Left colon (tissue), 2 donors: ENCODE measurements around the gene COG3. TPM values are rescaled to one million over a fixed set of nuclear protein-coding genes. Genes with fewer than 3 reads are reported as not detected.

Experiments used
- ATAC-seq: fragments of 200-7000 bp; cut with Tn5 transposase; one replicate; pipeline ENCODE4 v1.9.1; 2020; ENCODE audit warnings: mild to moderate bottlenecking, moderate library complexity
- DNase-seq, 2 donors: peaks; one replicate each; pipeline ENCODE4 v3.0.0-alpha.2; 2020
- intact Hi-C, 2 donors: fragments of 100-400 bp; cut with DNase I in 1 of 2; cut with micrococcal nuclease in 1 of 2; formaldehyde crosslinking; loops; one replicate each; pipeline versions ENCODE4 v1.11.2 to v1.14.0; 2022; cut with DNase I, micrococcal nuclease
- total RNA-seq, 2 donors: library from RNA; stranded (reverse); fragmentation: NEBNext Ultra II Directional; extraction: Animal tissue kit (Norgen Biotek cat#: 25700); gene quantifications; one replicate each; pipeline ENCODE4 v1.2.1, GENCODE V29; 2021
- donor health status: DM: no; HTN: no; CAD: no.
- donor health status: DM: yes; HTN: yes; CAD: no.

Gene COG3
- total RNA-seq, 2 donors from 2014 or later: 47.7 to 53.7 TPM

DNA sequence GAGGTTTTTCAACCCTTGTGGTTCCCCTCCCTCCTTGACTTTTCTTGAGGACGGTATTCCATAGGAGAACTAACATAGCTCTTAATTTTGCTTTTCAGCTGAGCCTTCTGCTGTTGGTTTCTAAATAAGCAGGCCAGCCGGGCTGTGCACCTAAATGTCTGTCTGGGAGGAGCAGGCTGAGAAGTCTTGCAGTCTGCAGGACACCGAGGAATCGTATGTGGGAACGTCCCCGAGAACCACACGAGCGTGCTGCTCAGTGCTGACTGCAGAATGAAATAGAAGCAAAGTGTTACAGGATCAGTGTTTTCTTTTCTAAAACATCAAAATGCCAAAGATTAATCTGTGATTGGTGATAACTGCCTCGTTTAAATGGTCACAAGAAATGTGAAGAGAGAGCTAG is 69.9 kb downstream of the COG3 start:
- intact Hi-C loops: no loop called here
- DNase-seq (no peak), ATAC-seq (no peak)

DNA sequence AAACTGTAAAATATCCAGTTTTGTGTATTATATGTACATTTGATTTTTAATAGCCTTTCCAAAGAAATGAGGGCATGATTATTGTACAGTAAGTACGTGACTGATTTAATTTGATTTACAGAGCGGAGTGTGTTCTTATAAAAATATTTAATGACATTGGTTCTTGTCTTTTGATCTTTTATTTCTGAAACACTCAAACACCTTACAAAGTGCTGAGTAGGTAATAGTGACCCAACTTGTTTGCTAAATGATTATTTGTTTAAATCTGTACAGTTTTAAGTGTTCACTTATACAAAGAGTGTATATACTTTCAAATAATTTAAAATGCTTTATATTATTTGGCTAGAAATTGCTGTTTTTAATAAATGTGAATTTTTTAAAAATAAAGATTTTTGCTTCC is 71.5 kb downstream of the COG3 start:
- intact Hi-C loops: no loop called here
- no peak for ATAC-seq
- no peak for DNase-seq

DNA sequence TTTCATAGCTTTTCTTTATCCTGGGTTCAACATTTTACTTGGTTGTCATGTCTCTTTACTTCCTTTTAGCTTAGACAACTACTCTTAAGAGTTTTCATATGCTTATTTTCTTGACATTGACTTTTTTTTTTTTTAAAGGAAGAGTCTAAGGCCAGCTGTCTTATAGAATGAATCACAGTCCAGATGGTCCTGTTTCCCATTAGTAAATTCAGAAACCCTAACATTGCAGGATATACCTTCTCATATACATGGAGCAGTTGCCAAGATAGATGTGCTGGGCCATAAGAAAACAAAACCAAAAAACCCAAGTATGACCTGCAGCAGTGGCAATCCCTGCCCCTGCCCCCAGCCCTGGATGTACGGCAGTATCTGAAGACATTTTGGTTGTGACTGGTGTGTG is 72.8 kb downstream of the COG3 start:
- no peak for DNase-seq
- no peak for ATAC-seq
- intact Hi-C loops: no loop called here

DNA sequence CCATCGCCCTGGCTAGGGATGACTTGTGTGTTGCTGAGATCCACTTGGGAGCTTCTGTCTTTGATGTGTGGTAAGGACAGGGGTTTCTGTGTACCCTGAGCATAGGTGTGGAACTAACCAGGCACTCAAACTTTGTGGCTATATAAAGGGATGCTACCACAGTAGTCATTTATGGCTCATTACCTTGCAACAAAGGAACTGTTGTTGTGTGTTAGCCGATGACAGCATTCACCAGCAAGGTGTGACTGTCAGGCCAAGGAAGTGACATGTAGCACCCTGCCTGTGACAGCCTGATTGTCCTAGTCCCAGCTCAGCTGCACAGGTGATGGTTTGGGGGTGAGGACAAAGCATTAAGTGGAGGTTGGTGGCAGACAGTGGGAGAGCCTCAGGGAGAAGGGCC is 73.6 kb downstream of the COG3 start:
- intact Hi-C loops: no loop called here
- ATAC-seq (peak; percentile 34), DNase-seq (no peak)

DNA sequence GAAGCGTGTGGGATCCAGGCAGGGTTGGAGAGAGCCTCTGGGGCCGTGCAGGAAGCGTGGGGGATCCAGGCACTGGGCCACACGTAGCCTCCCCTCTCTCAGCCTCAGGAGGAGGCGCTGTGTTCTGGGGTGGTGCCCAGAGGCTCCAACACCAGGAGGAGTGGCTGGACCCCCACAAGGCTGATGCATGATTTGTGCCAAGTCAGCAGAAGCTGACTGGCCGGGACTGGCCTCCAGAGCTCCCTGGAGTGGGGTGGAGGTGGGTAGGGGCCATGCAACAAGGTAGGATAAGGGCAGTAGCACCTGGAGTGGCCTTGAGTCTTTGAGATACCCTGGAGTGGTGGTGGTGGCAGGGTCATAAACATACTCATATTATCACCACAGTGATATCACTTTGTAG is 75.5 kb downstream of the COG3 start:
- no peak for DNase-seq
- intact Hi-C loops: no loop called here
- peak; percentile 4 for ATAC-seq

DNA sequence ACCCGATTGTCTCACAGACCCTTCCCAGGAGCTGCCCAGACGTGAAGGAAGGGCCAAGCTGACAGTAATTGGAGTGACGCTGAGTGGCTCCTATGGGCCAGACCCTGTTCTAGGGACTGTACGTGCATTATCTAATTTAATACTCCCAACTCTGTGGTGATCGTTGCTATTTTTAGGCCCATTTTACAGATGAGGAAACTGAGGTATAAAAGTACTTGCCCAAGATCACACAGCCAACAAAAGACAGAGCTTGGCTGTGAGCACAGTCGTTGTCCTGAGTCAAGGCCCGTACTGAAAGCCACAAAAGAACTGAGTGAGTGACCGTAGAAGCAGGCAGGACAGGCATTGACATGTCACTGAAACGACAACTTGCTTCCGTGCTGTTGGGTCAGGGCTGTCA is 76.1 kb downstream of the COG3 start:
- intact Hi-C loops: no loop called here
- DNase-seq (no peak), ATAC-seq (no peak)

DNA sequence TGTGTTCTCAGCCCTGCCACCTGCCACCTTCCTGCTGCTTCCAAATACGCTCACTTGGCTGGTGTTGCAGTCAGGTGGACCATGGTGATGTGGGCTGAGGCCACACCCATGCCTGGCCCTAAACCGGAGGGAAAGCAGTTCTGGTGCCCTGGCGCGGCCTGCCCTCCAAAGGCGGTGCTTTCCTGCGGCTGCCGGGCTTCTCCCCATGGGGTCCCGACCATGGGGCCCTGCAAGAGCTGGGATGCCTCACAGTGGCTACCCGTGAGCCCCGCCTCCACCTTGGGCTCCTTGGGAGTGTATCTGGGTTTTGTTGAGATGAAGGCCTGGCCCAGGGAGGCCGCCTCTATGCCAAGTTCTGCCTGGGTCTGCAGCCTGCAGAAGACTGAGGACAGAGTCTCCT is 77.1 kb downstream of the COG3 start:
- ATAC-seq (no peak), DNase-seq (no peak)
- intact Hi-C loops: no loop called here

DNA sequence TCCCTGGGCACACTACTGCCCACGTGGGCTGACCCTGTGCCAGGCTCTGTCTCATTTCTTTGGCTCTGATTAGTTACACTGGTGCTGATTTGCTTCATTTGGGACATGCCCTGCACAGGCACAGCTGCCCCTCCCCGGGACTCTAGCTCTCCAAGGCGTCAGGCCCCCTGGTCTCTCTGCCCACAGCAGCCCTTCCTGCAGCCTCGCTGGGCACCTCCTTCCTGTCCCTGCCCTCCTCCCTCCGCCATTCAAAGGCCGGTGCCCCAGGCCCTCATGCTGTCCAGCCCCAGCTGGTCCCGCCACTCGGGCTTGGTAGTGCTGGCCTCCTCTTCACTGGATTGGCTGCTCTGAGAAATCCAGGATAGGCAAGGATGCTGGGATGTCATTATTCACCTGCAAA is 77.7 kb downstream of the COG3 start:
- intact Hi-C loops: no loop called here
- DNase-seq (no peak), ATAC-seq (no peak)

DNA sequence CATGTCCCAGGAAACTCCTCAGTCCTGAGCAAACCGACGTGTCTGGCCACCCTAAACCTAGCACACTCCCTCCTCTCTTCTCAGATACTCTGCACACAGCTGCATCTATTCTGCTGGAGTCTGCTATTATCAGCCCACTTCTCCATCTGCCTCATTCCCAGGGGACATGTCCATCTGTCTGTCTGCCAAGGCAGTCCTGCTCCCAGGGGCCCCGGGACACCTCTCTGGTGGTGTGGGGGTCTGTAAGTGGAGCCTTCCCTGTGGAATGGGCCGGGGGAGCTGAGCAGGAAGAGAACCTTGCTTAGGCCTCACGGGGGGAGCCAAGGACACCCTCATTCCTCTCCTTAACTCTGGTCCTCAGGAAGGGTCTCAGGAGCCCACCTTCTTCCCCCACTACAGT is 78.1 kb downstream of the COG3 start:
- ATAC-seq (no peak), DNase-seq (no peak)
- intact Hi-C loops: no loop called here

DNA sequence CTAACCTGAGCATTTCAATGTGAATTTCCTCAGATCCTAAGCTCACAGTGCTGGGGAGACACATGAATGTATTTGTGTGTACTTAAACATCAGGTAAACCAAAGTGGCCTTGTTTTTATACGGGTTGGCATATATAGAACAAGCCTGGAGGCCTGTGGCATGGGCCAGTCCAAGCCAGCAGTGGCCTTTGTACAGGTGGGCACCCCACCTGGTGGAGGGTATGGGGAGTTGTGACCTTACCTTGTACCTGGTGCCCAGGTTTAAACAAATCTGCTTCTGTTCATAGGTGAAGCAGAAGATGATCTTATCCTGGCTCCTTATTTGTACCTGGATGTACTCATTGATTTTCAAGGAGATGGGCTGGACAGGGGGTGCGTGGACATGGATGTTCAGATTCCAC is 79.8 kb downstream of the COG3 start:
- intact Hi-C loops: no loop called here
- ATAC-seq: no peak
- no peak for DNase-seq

DNA sequence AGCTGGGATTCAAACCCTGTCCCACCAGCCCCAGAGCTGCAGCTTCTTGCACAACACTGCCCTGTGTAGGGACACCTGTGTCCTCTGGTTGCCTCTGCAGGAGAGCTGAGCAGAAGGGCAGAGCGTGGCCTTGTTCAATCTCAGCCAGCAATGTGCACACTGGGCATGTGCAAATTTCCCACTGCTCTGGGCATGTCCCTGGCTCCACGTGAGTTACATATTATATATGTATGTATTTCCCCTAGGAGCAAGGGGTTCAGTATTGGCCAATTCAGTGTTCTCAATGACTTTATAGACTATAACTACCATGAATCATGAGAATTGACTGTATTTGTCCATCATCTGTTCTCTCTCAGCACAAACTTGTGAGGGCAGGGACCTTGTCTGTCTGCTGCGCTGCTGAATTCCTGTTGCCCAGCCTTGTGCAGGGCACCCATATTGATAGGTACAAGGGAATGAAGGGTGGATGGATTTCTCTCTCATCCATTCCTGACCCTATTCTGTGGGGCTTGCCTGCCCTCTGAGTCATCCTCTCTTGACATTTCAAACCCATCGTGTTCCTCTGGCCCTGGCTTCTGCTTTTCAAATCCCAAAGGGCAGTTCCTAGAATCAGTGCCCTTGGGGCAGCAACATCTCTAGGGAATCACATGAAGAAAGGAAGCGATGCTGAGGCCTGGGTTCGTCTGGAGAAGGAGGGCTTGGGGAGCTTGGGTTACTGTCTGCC is 81.1 kb downstream of the COG3 start:
- ATAC-seq: no peak
- no peak for DNase-seq
- intact Hi-C loops: no loop called here

DNA sequence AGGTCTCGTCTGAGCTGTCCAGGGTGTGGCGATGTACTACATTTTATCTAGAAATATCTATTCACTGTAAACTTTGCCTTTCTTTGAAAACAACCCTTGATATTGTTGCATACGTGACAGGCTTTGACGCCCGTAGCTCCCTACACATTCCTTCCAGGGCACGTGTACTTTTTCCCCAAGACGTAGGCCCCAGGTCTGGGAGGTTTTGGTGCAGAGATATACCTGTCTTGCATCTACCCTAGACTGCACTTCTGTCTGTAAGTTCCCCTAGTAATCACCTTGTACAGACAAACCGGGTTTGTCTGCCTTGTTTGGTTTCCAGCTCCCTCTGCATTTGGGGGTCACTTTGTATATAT is 81.6 kb downstream of the COG3 start:
- intact Hi-C loops: no loop called here
- ATAC-seq (no peak), DNase-seq (no peak)

DNA sequence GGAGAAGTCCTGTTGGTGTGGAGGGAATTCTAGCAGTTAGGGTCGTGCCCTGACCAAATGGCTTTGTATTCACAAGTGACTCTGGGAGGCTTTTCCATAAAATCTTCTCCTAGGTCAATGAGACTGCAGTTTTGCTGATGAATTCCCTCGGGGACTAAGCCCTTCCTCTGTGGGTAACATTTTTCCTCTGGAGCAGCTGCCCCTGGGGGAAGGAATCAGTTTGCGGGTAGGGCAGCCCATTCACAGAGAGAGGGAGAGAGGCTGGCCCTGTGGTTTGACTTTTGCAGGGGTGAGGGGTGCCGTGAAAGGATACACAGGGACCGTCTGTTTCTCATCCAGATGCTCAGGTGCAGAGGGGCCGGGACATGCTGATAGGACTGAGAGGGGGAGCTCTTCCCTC is 83.5 kb downstream of the COG3 start:
- DNase-seq (no peak), ATAC-seq (no peak)
- intact Hi-C loops: no loop called here

DNA sequence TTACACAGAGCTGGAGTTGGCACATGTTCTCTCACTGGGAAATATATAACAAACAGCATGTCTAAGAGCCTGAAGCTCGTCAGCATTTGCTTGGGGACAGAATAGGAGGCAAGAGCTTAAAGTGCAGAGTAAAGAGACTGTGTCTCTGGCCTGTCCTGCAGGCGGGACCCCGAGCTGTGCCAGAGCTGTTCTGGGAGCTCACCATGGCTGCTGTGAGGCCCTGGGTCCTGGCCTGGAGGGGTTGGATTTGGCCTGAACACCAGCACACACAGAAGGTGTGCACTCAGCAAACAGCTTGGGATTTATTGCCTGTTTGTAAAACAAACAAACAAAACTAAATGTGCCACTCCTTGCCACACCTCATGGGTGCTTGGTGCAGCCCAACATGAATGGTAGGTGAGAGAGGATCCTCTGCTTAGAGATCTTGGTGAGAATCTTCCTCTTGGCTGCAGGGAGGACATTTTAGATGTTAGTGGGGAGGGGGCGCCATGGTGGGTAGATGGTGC is 89.9 kb downstream of the COG3 start:
- intact Hi-C loops: no loop called here
- no peak for DNase-seq
- ATAC-seq: peak; percentile 54

DNA sequence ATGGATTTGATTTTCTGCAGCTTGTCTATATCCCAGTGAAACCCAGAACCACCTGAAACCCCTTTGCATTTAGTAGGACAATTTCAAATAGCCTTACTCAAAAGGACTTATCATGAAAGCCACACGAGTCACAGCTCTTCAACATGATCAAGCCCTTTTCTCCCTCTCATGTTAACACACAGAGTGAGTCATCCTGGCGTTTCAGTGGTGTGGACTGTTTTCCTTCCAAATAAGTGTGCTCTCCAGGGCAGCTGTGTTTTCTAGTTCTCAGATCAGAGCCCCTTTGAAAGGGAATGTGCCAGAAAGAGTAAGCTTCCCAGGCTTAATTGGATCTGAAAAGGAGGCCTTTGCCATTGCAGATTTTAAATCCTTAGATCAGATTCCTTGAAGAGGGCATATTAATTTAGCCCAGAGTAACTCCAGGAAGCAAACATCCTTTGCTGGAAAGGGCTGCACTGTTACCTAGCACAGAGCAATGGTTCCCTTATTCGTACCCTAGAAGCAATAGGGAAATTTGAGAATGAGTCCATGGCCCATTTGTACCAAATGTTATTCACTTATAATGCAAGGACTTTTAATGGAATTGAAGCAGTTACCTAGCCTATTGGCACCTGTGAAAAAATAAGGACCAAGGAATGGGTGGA is 99.5 kb downstream of the COG3 start:
- DNase-seq (no peak), ATAC-seq (no peak)
- intact Hi-C loops: no loop called here

DNA sequence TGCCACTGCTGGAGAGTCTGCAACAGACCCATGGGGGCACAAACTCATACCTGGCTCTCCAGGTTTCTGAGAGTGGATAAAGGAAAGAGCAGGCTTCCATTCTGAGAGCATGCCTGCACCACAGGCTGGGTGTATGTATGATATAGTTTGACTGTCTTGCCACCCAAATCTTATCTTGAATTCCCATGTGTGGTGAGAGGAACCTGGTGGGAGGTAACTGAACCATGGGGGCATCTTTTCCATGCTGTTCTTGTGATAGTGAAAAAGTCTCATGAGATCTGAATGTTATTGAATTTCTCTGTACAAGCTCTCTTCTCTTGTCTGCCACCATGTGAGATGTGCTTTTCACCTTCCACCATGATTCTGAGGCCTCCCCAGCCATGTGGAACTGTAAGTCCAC is 100.6 kb downstream of the COG3 start:
- ATAC-seq (no peak), DNase-seq (no peak)
- intact Hi-C loops: no loop called here

DNA sequence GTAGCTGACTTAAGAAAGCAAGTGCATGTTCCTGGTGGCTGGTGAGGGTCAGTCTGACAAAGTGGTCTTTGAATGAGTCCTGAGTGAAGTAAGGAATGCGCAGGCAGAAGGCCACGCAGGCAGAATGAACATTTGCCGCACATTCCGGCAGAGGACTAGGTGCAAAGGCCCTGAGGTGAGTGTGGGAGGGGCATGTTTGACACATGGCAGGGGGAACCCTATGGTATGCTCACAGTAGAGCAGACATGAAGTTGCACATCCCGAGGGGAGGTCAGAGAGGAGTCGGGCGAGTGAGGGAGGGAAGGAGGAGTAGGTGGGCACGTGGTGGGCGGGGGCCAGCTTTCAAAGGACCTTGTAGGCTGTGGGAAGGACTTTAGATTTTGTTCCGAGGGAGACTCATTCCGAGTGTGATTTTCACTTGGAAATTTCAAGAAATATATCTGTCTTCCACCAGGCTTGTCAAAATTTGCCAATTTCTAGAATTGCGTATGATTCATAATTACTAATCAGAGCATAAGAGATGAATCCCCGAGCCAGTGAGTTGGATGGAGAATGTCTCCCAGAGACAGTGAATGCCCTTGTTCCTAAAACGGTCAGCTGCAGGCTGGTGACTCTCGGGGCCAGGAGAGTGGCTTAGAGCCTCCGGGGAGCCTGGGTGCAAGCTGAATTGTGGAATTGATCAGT is 110.5 kb downstream of the COG3 start:
- DNase-seq (no peak), ATAC-seq (no peak)
- intact Hi-C loops: no loop called here

DNA sequence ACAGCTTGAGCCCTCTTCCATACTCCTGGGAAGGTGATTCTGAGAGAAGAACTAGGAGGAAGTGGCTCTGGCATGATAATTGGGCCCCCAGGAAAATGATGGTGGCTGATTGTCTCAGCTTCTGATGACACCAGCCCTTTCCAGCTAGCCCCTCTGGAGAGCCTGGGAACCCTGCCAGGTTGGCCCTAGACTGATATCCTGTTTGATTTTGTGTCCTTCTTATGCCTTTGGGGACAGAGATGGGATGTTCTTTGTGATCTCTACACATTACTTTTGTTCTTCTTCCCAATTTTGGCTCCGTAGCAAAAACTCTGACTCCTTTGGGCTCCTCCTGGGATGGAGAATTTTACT is 111.1 kb downstream of the COG3 start:
- intact Hi-C loops: no loop called here
- no peak for ATAC-seq

DNA sequence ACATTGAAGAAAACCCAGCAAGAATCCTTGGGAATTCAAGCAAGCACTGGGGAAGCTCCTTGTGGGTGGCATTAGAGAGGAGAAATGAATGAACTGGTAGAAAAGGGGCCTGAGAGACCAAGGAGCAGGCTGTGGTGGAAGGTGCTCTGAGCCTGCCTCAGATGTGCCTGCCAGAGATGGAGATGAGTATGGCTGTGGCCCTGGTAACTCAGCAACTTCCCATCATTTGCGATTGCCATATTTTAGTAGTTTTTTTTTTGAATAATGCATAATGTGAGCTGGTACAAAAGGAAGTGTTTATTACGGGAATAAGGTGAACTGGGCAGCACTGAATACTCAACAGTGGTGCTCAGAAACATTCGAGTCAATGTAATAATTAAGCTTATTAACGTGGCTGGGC is 111.7 kb downstream of the COG3 start:
- no peak for DNase-seq
- intact Hi-C loops: no loop called here
- ATAC-seq: no peak

More for the DNA sequence above, 111.1 kb downstream of the COG3 start:
- no peak for DNase-seq

DNA sequence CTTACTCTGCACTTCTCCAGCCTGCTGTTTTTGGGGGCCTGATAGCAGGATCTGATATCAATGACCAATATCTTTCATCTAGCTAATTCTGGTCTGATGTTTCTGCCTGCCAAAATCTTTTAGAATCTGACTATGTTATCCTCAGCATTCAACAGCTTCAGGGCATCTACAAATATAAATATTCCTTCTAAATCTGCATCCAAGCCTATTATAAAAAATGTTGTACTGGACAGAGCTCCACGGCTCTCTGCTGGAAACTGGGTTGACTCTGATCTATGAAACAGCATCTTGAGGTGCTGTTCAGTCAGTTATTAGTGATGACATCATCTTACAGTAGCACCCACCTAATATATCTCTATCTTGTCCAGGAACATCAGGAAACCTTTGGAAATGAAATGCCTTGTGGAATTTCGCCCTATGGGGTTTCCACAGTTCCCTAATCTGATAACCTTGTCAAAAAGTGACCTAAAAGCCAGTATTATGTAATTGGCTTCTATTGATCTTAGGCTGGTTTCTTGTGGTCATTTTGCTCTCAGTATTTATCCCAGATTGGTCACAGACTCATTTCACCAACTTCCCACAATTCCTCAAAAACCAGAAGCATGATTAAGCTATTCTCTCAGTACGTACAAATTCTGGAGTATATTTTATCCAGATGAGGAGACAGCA is 117.8 kb downstream of the COG3 start:
- DNase-seq (no peak), ATAC-seq (no peak)
- intact Hi-C loops: no loop called here
